A673 (cell line): ENCODE data around the gene DIS3L2.

Source experiments
- CTCF ChIP-seq: fragments of 300-800, 200-600 bp; sonication (generic); conservative IDR thresholded peaks from 2 replicates; pipeline ENCODE4 v1.5.1; 2017; ENCODE audit warnings: low read depth, mild to moderate bottlenecking, antibody characterized with exemption, low read length, moderate library complexity, mixed read lengths
- EZH2 ChIP-seq: fragments of 200-600 bp; sonication (generic); IDR thresholded peaks from 2 replicates; pipeline ENCODE4 v1.6.1; 2017; ENCODE audit warnings: borderline replicate concordance, low read depth, mild to moderate bottlenecking, mixed read lengths, antibody characterized with exemption, low read length; ENCODE audit not compliant: poor library complexity, severe bottlenecking

DNA sequence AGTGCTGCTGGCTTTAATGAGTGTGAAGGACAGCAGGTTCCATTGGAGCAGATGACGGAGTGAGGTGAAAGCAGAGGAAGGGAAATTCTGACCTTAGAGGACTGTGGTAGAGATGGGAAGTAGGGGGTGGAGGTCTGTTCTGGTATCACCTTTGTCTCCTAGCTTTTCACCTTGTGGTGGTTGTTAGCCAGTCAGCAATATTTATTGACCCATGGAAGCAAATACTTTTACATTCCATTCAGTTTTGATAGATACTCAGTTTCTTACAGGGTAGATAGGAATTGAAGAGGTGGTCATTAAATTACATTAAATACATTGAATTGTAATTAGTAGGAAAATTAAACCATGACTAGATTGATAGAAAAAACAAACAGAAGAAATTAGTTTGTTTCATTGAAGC is 180.1 kb downstream of the DIS3L2 start:
- TF ChIP-seq EZH2 (no peak), CTCF (no peak)
